Measurements from ENCODE around the gene PLD4.
"Not testable (repeated sequence)": the region's sequence is repeated elsewhere in the genome, so short reads cannot be mapped to it uniquely, and the experiment has no call there.

PLD4 gene

DNA sequence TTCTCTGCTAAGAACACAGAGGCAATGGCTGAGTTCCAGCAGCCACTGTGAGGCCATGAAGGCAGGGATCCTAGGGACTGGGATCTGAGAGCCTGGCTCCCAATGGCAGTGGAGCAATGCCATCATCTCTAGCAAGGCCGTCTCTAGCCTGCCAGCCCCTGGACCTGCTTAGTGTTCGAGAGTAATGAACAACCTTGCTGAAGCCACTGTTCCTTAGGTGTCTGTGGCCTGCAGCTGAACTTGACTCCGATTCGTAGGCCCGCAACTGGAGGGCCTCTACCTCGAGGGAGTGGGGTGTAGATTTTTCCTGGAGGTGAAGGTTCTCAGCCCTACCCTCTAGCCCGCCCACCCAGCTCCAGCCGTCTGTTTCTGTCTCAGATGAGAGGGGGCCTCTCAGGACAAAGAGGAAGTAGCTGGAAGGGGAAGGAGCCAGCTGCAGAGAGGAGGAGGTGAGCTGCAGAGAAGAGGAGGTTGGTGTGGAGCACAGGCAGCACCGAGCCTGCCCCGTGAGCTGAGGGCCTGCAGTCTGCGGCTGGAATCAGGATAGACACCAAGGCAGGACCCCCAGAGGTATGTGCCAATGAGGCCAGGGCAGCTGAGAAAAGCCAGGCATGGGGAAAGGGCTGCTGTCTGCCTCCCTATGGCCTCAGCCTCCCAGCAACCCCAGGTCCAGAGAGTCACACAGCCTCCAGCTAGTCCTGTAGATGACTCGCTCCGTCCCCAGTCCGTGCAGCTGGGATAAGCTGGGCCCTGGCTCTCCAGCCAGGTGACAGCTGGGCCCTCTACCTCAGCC is at the start of gene PLD4:
Gene PLD4 (plus strand): TSS at position 459 of the 793 bp plus-strand sequence. CDS start 2,262 bp downstream, outside the sequence.
- peak in 1 of 2 experiments; percentile 3 for DNase-seq

DNA sequence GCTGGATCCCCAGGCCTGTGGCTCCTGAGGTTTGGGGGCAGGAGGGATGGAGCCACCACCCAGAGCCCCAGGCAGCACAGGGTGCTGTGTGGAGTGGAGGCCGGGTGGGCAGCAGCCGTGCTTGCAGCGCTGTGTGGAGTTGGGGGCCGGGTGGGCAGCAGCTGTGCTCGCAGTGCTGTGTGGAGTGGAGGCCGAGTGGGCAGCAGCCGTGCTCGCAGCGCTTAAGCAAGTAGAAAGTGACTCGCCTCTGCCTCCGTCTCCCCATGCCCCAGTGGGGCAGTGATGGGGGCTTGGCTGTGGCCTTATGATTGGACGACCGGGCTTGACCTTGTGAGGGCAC is 49.3 kb upstream of the PLD4 start:
- DNase-seq: no peak

- DNase-seq: no peak
Measured at GRCh38 chr14:104875811-104876210, 48.9 kb upstream of the PLD4 start.

GRCh38 chr14:104876251-104876699 is 48.4 kb upstream of the PLD4 start:
- no peak for DNase-seq

DNA sequence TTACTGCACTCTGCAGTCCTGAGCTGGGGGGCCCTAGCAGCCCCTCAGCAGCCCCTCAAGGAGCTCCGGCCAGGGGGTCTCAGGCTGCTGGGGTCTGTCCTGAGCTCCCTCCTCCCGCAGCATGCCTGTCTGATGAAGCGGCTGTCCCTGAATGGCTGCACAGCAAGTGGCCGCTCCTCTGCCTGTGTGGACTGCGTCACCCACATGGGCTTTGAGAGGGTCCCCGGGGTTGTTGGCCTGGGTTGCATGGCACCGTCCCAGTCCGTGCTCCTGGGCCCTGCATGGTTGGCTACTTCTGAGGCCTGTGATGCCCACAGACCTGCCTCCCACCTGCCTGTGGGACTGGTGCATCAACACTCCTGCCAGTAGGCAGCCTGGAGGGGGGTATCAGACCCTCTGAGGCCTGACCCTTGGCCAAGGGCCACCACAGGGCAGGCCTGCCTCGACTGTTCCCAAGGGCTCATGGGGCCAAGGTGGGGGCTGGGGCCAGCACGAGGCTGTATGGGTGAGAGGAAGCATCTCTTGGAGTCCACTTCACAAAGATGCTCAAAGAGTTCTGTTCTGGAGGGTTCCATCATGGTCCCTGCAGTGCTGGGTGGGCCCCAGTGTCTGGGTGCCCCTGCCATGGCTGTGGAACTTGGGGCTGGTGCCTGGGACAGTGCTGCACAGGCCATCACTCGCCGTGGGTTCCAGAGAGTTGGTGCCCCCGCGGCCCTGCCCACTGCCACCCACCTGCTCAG is 47.4 kb upstream of the PLD4 start:
- DNase-seq: no peak

- no peak for DNase-seq
Measured at GRCh38 chr14:104877806-104878550, 46.7 kb upstream of the PLD4 start.

GRCh38 chr14:104878582-104878981 is 46.1 kb upstream of the PLD4 start:
- DNase-seq: no peak

DNA sequence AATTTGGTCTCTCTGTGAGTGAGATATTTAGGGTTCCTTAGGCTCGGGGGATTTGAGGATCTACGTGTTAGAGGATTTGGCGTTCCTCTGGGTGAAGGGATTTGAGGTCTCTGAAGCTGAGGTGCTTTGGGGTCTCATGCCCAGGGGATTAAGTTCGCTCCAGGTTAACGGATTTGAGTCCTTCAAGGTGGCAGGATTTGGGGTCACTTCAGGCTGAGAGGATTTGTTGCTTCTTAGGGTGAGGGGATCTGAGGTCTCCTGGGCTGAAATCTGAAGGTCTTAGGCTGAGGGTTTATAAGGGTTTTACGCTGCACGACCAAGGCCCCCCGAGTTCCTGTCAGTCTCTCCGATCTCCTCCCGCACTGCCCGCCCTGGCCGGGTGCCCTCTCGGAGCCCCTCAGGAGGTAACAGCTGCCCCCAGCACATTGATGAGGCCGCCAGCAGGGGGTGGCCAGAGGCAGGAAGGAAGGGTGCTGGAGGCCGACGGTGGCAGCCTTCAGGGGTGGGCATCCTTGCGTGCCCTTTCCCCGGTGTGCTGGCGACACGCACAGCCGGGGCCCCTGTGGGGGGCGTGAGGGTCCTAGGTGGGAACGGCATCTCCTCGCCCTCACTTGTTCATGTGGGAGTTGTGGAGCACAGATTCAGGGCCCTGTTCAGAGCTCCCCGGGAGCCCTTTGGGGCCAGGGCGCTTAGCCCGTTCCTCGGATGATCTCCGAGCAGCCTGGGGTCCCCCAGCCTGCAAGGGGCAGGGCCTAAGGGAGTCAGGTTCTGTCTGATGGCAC is 45.3 kb upstream of the PLD4 start:
- no peak for DNase-seq

DNA sequence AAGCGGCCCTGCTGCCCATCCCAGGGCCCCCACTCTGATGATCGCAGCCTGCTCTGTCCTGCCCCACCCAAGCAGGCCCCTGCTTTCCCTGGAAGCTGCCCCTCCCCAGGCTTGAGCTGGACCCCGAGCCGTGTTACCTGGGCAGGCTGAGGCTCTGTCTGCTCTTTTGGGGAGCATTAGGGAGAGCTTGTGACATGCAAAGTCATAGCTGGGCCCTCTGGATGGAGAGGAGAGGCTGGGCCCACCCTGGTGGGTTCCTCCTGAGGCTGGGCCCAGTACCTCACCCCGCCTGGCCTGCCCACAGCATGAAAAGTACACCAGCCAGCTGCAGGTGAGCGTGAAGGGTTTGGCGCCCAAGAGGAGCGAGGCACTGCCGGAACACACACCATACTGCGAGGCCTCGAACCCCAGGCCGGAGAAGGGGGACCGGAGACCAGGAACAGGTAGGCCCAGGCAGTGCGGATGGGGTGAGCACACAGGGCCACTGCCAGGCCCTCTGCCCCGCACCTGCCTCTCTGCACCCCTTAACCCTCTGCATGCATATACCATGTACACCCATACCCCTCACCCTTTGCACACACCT is 44.6 kb upstream of the PLD4 start:
- DNase-seq: no peak

- DNase-seq: no peak
Measured at GRCh38 chr14:104880584-104881210, 44.0 kb upstream of the PLD4 start.

DNA sequence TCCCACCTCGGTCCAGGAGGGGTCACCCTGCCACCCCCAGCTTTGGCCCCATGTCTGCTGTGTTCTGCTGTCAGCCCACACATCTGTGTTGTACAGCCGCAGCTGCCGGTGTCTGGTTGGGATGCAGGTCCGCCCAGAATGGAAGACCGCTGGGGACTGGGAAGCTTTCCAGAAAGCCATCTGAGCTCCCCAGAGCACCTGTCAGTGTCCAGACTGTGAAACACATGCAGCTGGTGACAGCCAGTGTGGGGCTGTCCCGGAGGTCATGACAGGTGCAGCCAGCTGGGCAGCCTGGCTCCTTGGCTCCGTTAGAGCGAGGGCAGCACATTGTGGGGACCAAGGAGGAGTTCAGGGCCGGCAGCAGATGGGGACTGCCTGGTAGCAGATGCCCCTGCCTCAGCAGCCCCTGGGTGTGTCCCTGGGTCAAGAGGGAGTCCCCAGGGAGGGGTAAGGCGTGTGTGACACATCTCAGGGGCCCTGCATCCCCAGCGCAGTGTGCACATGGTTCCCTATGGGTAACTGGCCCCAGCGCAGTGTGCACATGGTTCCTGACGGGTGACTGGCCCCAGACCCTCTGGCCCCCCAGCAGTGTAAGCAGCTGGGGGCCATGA is 43.2 kb upstream of the PLD4 start:
- DNase-seq: no peak

- DNase-seq: no peak
Measured at GRCh38 chr14:104882325-104882973, 42.2 kb upstream of the PLD4 start.

GRCh38 chr14:104882991-104883660 is 41.6 kb upstream of the PLD4 start:
- DNase-seq: no peak

DNA sequence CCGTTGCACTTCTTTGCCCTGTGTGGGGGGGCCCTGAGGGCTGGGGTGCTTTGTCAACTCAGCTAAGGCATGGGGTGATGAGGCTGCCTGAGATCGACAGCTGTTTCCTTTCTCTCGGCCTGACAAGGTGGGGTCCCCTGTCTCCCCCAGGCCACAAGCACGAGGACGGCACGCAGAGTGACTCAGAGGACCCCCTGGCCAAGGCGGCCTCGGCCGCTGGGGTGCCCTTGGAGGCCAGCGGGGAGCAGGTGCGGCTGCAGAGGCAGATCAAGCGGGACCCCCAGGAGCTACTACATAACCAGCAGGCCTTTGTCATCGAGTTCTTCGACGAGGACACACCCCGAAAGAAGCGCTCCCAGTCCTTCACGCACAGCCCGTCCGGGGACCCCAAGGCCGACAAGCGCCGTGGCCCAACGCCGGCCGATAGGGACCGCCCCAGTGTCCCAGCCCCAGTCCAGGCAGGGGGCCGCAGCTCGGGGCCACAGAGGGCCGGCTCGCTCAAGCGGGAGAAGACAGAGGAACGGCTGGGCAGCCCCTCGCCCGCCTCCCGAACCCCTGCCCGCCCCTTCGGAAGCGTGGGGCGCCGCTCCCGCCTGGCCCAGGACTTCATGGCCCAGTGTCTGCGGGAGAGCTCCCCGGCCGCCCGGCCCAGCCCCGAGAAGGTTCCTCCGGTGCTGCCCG is 40.9 kb upstream of the PLD4 start:
- no peak for DNase-seq

GRCh38 chr14:104884381-104884780 is 40.3 kb upstream of the PLD4 start:
- not testable (repeated sequence) for DNase-seq

GRCh38 chr14:104885031-104885972 is 39.4 kb upstream of the PLD4 start:
- no peak for DNase-seq

GRCh38 chr14:104885973-104886689 is 38.5 kb upstream of the PLD4 start:
- DNase-seq: no peak

Data from AML-193 (cell line).